Measurements from ENCODE around the gene EIF4EBP2. TPM values are rescaled to one million over a fixed set of nuclear protein-coding genes. Genes with fewer than 3 reads are reported as not detected.

EIF4EBP2 gene
- total and polyA plus RNA-seq, 4 donors: 25.7 to 70.0 (median 33.0) TPM

DNA sequence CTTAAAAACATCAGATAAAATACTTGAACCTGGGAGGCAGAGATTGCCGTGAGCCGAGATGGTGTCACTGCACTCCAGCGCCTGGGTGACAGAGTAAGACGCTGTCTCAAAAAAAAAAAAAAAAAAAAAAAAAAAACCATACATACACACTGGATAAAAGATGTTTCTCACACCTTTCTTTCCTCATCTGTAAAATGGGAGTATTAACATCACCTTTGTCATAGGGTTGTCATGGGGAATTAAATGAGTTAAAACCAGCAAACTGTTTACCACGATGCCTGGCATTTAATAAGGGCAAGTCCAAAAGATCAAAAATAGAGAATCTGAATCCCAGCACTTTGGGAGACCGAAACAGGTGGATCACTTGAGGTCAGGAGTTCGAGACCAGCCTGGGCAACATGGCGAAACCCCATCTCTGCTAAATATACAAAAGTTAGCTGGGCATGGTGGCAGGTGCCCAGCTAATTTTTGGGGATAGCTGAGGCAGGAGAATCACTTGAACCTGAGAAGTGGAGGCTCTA is 34.4 kb upstream of the EIF4EBP2 start:
- Histone ChIP-seq H3K4me3 (ENCODE audit: low read depth in 1 of 3, low read length in 3 of 3) (no peak overlapping the region), H3K27me3 (ENCODE audit: control insufficient read depth in 4 of 4, insufficient read depth in 4 of 4, low read length in 3 of 4) (no peaks in the 10 kb centered on the region), H3K36me3 (ENCODE audit: control insufficient read depth in 4 of 4, insufficient read depth in 3 of 4, low read depth in 1 of 4, low read length in 3 of 4) (no peaks in the 10 kb centered on the region), H3K27ac (ENCODE audit: low read depth in 1 of 2, low read length in 2 of 2) (peak overlapping the region in 1 of 2 donors; percentile 8), H3K9ac (ENCODE audit: low read depth in 1 of 2, low read length in 2 of 2) (no peak overlapping the region), H3K9me3 (ENCODE audit: control insufficient read depth in 4 of 4, low read length in 3 of 4) (no peaks in the 10 kb centered on the region), H3K4me1 (ENCODE audit: control insufficient read depth in 4 of 4, insufficient read depth in 4 of 4, low read length in 3 of 4) (peaks cover 0 to 20% (median 16%) of the 10 kb centered on the region in 4 donors)
- TF ChIP-seq, protein P1, sequence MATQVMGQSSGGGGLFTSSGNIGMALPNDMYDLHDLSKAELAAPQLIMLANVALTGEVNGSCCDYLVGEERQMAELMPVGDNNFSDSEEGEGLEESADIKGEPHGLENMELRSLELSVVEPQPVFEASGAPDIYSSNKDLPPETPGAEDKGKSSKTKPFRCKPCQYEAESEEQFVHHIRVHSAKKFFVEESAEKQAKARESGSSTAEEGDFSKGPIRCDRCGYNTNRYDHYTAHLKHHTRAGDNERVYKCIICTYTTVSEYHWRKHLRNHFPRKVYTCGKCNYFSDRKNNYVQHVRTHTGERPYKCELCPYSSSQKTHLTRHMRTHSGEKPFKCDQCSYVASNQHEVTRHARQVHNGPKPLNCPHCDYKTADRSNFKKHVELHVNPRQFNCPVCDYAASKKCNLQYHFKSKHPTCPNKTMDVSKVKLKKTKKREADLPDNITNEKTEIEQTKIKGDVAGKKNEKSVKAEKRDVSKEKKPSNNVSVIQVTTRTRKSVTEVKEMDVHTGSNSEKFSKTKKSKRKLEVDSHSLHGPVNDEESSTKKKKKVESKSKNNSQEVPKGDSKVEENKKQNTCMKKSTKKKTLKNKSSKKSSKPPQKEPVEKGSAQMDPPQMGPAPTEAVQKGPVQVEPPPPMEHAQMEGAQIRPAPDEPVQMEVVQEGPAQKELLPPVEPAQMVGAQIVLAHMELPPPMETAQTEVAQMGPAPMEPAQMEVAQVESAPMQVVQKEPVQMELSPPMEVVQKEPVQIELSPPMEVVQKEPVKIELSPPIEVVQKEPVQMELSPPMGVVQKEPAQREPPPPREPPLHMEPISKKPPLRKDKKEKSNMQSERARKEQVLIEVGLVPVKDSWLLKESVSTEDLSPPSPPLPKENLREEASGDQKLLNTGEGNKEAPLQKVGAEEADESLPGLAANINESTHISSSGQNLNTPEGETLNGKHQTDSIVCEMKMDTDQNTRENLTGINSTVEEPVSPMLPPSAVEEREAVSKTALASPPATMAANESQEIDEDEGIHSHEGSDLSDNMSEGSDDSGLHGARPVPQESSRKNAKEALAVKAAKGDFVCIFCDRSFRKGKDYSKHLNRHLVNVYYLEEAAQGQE (IDR thresholded peaks at IDR 0.05): no peak
- TF ChIP-seq RXRA (IDR thresholded peaks at IDR 0.05) (peak in 1 of 2 donors; percentile 1), JUND (IDR thresholded peaks at IDR 0.05) (no peak), HNF4A (conservative IDR thresholded peaks at IDR 0.05) (peak in 1 of 2 donors; percentile 6)
- TF ChIP-seq, protein P2, sequence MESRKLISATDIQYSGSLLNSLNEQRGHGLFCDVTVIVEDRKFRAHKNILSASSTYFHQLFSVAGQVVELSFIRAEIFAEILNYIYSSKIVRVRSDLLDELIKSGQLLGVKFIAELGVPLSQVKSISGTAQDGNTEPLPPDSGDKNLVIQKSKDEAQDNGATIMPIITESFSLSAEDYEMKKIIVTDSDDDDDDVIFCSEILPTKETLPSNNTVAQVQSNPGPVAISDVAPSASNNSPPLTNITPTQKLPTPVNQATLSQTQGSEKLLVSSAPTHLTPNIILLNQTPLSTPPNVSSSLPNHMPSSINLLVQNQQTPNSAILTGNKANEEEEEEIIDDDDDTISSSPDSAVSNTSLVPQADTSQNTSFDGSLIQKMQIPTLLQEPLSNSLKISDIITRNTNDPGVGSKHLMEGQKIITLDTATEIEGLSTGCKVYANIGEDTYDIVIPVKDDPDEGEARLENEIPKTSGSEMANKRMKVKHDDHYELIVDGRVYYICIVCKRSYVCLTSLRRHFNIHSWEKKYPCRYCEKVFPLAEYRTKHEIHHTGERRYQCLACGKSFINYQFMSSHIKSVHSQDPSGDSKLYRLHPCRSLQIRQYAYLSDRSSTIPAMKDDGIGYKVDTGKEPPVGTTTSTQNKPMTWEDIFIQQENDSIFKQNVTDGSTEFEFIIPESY (IDR thresholded peaks at IDR 0.05): no peak
- WGBS: 40% methylated on average over 8 of the region's 8 CpGs
- DNase-seq (ENCODE audit: low spot score): no peak

DNA sequence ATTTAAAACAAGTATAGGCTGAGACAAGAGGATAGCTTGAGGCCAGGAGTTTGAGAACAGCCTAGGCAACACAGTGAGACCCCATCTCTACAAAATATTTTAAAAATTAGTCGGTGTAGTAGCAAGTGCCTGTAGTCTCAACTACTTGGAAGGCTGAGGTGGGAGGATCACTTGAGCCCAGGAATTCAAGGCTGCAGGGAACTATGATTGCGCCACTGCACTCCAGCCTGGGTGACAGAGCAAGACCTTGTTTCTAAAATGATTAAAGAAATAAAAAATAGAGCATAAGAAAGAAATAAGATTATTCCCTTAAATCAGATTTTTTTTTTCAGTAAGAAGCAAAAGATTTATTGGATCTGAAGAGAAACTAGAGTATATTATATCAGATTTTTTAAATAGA is 33.2 kb upstream of the EIF4EBP2 start:
- Histone ChIP-seq H3K27ac (ENCODE audit: low read depth in 1 of 2, low read length in 2 of 2) (no peak overlapping the region), H3K27me3 (ENCODE audit: control insufficient read depth in 4 of 4, insufficient read depth in 4 of 4, low read length in 3 of 4) (no peaks in the 10 kb centered on the region), H3K4me3 (ENCODE audit: low read depth in 1 of 3, low read length in 3 of 3) (no peak overlapping the region), H3K4me1 (ENCODE audit: control insufficient read depth in 4 of 4, insufficient read depth in 4 of 4, low read length in 3 of 4) (peaks cover 0 to 18% (median 14%) of the 10 kb centered on the region in 4 donors), H3K9ac (ENCODE audit: low read depth in 1 of 2, low read length in 2 of 2) (no peak overlapping the region), H3K9me3 (ENCODE audit: control insufficient read depth in 4 of 4, low read length in 3 of 4) (no peaks in the 10 kb centered on the region), H3K36me3 (ENCODE audit: control insufficient read depth in 4 of 4, insufficient read depth in 3 of 4, low read depth in 1 of 4, low read length in 3 of 4) (no peaks in the 10 kb centered on the region)
- 98% methylated on average over 2 of the region's 2 CpGs for WGBS
- TF ChIP-seq, protein P2 (IDR thresholded peaks at IDR 0.05): no peak
- TF ChIP-seq SP1 (IDR thresholded peaks at IDR 0.05): no peak
- TF ChIP-seq, protein P1 (IDR thresholded peaks at IDR 0.05): no peak
- TF ChIP-seq TAF1 (conservative IDR thresholded peaks at IDR 0.05): no peak
- TF ChIP-seq FOXA1 (IDR thresholded peaks at IDR 0.05): no peak
- TF ChIP-seq RAD21 (IDR thresholded peaks at IDR 0.05): no peak
- TF ChIP-seq, protein P3, sequence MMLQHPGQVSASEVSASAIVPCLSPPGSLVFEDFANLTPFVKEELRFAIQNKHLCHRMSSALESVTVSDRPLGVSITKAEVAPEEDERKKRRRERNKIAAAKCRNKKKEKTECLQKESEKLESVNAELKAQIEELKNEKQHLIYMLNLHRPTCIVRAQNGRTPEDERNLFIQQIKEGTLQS (IDR thresholded peaks at IDR 0.05): no peak
- TF ChIP-seq, protein P4, sequence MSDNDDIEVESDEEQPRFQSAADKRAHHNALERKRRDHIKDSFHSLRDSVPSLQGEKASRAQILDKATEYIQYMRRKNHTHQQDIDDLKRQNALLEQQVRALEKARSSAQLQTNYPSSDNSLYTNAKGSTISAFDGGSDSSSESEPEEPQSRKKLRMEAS (IDR thresholded peaks at IDR 0.05): no peak
- no peak for DNase-seq (ENCODE audit: low spot score)
